Mesenteric fat pad (tissue), 1 donor: ENCODE measurements around the gene MAPKAP1. TPM values are rescaled to one million over a fixed set of nuclear protein-coding genes. Genes with fewer than 3 reads are reported as not detected.
A peak's percentile ranks its signal among the peaks of the same experiment; 100 is the strongest.
"Not testable (repeated sequence)": the region's sequence is repeated elsewhere in the genome, so short reads cannot be mapped to it uniquely, and the experiment has no call there.

Source experiments
- DNase-seq: peaks from one replicate; pipeline ENCODE4 v3.0.0-alpha.2; 2020; ENCODE audit warnings: low spot score
- total RNA-seq: library from RNA; stranded (reverse); fragmentation: NEBNext Ultra II Directional; extraction: Animal tissue kit (Norgen Biotek cat#: 25700); gene quantifications from one replicate; pipeline ENCODE4 v1.2.1, GENCODE V29; 2021
- donor health status: DM: yes; HTN: yes; CAD: no.

Gene MAPKAP1
- total RNA-seq, 1 donor from 2014 or later: 98.6 TPM

GRCh38 chr9:125421166-125421565 lies 285.8 kb downstream of the MAPKAP1 start:
- no peak for DNase-seq

- DNase-seq: no peak
These were observed 288.6 kb downstream of the MAPKAP1 start for GRCh38 chr9:125418404-125418803.

- no peak for DNase-seq
These were observed 290.5 kb downstream of the MAPKAP1 start for GRCh38 chr9:125416517-125416916.

GRCh38 chr9:125415583-125416460 lies 291.2 kb downstream of the MAPKAP1 start:
- no peak for DNase-seq

GRCh38 chr9:125413579-125413978 lies 293.4 kb downstream of the MAPKAP1 start:
- DNase-seq: no peak

- DNase-seq: no peak
These were observed 294.8 kb downstream of the MAPKAP1 start for GRCh38 chr9:125412166-125412565.

GRCh38 chr9:125411171-125411756 lies 295.7 kb downstream of the MAPKAP1 start:
- no peak for DNase-seq

GRCh38 chr9:125410522-125410894 lies 296.5 kb downstream of the MAPKAP1 start:
- DNase-seq: no peak

- no peak for DNase-seq
These were observed 297.1 kb downstream of the MAPKAP1 start for GRCh38 chr9:125409637-125410521.

GRCh38 chr9:125409217-125409636 lies 297.8 kb downstream of the MAPKAP1 start:
- no peak for DNase-seq

GRCh38 chr9:125407974-125408900 lies 298.8 kb downstream of the MAPKAP1 start:
- peak; percentile 95 for DNase-seq

GRCh38 chr9:125407432-125407973 lies 299.5 kb downstream of the MAPKAP1 start:
- no peak for DNase-seq

- no peak for DNase-seq
These were observed 300.3 kb downstream of the MAPKAP1 start for GRCh38 chr9:125406810-125407087.

GRCh38 chr9:125405938-125406809 lies 300.8 kb downstream of the MAPKAP1 start:
- no peak for DNase-seq

GRCh38 chr9:125404733-125405132 lies 302.3 kb downstream of the MAPKAP1 start:
- no peak for DNase-seq

GRCh38 chr9:125400725-125401716 lies 306.0 kb downstream of the MAPKAP1 start:
- DNase-seq: no peak

GRCh38 chr9:125400232-125400631 lies 306.8 kb downstream of the MAPKAP1 start:
- DNase-seq: not testable (repeated sequence)

- DNase-seq: no peak
These were observed 307.3 kb downstream of the MAPKAP1 start for GRCh38 chr9:125399666-125400065.
